ENCODE data around the gene CA10. TPM values are rescaled to one million over a fixed set of nuclear protein-coding genes. Genes with fewer than 3 reads are reported as not detected.

The CA10 gene
- total and polyA plus RNA-seq, 8 donors, result 1.3 TPM; not detected in 7

DNA sequence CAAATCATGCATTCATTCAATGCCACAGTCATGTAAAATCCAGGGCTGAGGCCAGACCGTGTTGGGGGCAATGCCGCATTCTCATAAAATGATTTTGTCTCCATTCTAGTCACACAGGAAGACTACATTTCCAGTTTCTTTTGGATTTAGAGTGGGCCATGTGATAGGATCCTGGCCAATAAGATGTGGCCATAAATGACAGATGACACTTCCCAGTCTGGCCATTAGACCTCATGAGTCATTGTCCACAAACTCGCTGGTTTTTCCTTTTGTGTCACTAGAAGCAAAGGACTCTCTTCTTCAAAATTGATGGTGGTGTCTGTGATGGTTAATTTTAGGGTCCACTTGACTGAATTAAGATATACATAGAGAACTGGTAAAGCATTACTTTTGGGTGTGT is 545.8 kb downstream of the CA10 start:
- H3K9me3 ChIP-seq, result no peaks in the 10 kb centered on the region
- intact Hi-C loops (cut with DNase I; ENCODE audit: low total_unique reads), result no loop called here
- no peaks in the 10 kb centered on the region for H3K4me1 ChIP-seq
- 85 to 91% (median 88%) methylated on average over 3 of the region's 3 CpGs for WGBS, 5 donors
- H3K27me3 ChIP-seq, result peaks cover 0 to 15% (median 0%) of the 10 kb centered on the region in 3 donors
- TF ChIP-seq EP300 (IDR thresholded peaks at IDR 0.05) (no peak), POLR2AphosphoS5 (IDR thresholded peaks at IDR 0.05) (no peak)
- no peak overlapping the region for H3K27ac ChIP-seq
- no peak overlapping the region for H3K4me3 ChIP-seq
- no peak for DNase-seq
- no peaks in the 10 kb centered on the region for H3K36me3 ChIP-seq

DNA sequence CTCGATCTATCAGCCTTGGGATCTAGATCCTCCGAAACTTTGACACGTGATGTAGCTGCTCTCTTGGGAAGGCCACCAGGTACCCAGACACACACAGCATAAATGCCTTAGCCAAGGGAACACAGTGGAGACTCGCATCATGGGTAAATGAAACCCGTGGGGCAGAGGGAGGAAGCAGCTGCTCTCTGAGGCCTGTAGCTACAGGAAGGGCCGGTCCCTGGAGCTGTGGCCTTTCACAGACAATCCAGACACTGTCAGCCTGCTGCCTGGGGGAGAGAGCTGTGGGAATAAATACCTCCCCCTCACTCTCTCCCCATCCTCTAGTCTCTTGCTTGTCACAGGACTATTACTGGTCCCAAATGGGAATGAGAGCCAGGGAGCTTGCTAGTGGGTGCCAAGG is 546.9 kb downstream of the CA10 start:
- intact Hi-C loops (cut with DNase I; ENCODE audit: low total_unique reads), result no loop called here
- WGBS, 5 donors, result 64 to 75% (median 67%) methylated on average over 6 of the region's 6 CpGs
- no peak overlapping the region for H3K4me3 ChIP-seq

DNA sequence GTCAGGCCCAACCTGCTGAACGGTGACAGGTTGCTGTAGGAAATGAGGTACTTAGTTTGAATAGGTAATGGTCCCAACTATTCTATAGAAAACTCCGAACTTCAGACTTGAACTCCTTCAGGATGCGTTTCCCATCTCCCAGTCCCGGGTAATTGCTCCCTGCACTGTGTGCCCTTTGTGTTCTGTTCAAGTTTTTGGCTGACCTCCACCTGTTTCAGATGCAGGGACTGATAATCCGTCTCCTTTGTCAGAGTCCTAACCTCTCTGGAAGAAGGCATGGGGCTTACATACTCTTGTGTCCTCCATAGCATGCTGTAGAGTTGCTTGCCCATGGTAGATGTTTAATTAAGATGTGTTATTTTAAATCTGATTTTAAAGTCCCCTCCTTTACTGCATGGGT is 547.7 kb downstream of the CA10 start:
- DNase-seq, result no peak
- TF ChIP-seq POLR2AphosphoS5 (IDR thresholded peaks at IDR 0.05) (no peak), POLR2A (IDR thresholded peaks at IDR 0.05) (no peak), EP300 (IDR thresholded peaks at IDR 0.05) (no peak)
- TF ChIP-seq, protein P1, sequence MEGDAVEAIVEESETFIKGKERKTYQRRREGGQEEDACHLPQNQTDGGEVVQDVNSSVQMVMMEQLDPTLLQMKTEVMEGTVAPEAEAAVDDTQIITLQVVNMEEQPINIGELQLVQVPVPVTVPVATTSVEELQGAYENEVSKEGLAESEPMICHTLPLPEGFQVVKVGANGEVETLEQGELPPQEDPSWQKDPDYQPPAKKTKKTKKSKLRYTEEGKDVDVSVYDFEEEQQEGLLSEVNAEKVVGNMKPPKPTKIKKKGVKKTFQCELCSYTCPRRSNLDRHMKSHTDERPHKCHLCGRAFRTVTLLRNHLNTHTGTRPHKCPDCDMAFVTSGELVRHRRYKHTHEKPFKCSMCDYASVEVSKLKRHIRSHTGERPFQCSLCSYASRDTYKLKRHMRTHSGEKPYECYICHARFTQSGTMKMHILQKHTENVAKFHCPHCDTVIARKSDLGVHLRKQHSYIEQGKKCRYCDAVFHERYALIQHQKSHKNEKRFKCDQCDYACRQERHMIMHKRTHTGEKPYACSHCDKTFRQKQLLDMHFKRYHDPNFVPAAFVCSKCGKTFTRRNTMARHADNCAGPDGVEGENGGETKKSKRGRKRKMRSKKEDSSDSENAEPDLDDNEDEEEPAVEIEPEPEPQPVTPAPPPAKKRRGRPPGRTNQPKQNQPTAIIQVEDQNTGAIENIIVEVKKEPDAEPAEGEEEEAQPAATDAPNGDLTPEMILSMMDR (IDR thresholded peaks at IDR 0.05), result no peak
- Histone ChIP-seq H3K9me3 (no peaks in the 10 kb centered on the region), H3K27me3 (no peaks in the 10 kb centered on the region), H3K4me1 (no peaks in the 10 kb centered on the region), H3K36me3 (no peaks in the 10 kb centered on the region), H3K27ac (no peak overlapping the region), H3K4me3 (no peak overlapping the region)
- WGBS, 5 donors, result 59 to 67% (median 63%) methylated on average over 5 of the region's 5 CpGs
- intact Hi-C loops (cut with DNase I; ENCODE audit: low total_unique reads), result no loop called here

More for the DNA sequence above, 546.9 kb downstream of the CA10 start:
- Histone ChIP-seq H3K27ac (no peak overlapping the region), H3K27me3 (peaks cover 0 to 4% (median 0%) of the 10 kb centered on the region in 3 donors), H3K4me1 (no peaks in the 10 kb centered on the region), H3K9me3 (no peaks in the 10 kb centered on the region), H3K36me3 (no peaks in the 10 kb centered on the region)
- DNase-seq, result peak in 1 of 2 donors; percentile 26
- TF ChIP-seq EP300 (IDR thresholded peaks at IDR 0.05), result no peak
- TF ChIP-seq, protein P1 (IDR thresholded peaks at IDR 0.05), result no peak
- TF ChIP-seq POLR2A (IDR thresholded peaks at IDR 0.05), result no peak
- TF ChIP-seq POLR2AphosphoS5 (IDR thresholded peaks at IDR 0.05), result no peak

DNA sequence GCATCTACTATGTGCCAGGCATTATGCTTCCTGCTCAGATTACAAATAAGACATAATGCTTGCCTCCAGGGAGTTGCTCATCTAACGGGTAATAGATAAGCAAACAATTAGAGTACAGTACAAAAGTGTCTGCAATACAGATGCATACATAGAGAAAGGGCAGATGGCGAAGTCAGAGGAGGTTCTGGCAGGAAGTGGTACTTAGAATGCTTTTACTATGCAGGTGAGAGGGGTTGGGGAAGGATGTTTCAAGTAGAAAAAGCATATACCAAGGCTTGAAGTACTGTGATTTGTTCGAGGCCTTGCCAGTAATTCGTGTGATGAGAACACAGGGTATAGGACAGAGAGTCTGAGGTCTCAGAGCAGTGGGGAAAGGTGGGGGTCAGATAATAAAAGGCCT is 548.4 kb downstream of the CA10 start:
- intact Hi-C loops (cut with DNase I; ENCODE audit: low total_unique reads), result no loop called here
- Histone ChIP-seq H3K27me3 (no peaks in the 10 kb centered on the region), H3K4me1 (no peaks in the 10 kb centered on the region), H3K27ac (no peak overlapping the region), H3K36me3 (no peaks in the 10 kb centered on the region), H3K4me3 (no peak overlapping the region), H3K9me3 (no peaks in the 10 kb centered on the region)
- DNase-seq, result no peak
- 63 to 72% (median 70%) methylated on average over 4 of the region's 4 CpGs for WGBS, 5 donors
- TF ChIP-seq POLR2A (IDR thresholded peaks at IDR 0.05) (no peak), POLR2AphosphoS5 (IDR thresholded peaks at IDR 0.05) (no peak), EP300 (IDR thresholded peaks at IDR 0.05) (no peak)
- TF ChIP-seq, protein P1 (IDR thresholded peaks at IDR 0.05), result no peak

DNA sequence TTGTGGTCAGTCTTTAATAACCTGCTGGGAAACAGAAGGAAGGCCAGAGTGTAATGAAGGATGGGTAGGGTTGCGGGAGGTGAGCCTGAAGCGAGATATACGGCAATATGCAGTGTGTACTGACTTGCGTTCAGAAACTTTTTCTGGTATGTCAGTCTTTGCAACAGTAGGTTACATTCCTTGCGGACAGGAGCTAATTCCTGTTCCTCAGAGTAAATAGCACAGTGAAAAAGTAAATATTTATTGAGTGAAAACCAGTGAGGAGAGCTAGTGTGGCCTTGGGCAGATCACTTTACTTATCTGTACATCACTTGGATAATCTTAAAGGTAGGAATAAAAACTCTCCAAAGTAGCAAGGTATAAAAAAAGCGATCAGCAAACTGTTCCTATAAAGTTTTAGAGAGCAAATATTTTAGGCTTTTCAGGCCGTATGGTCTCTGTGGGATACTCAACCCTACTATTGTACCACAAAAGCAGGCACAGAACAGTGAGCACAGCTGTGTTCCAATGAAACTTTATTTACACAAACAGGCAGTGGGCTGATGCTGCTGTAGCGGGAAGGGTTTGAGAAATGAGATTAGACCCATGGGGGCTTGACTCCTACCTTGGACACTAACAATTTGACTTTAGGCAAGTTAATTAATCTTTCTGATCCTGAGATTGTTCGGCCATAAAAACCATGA is 550.1 kb downstream of the CA10 start:
- H3K36me3 ChIP-seq, result no peaks in the 10 kb centered on the region
- no peaks in the 10 kb centered on the region for H3K9me3 ChIP-seq
- H3K27me3 ChIP-seq, result no peaks in the 10 kb centered on the region
- DNase-seq, result no peak
- intact Hi-C loops (cut with DNase I; ENCODE audit: low total_unique reads), result no loop called here
- TF ChIP-seq POLR2A (IDR thresholded peaks at IDR 0.05), result no peak
- TF ChIP-seq EP300 (IDR thresholded peaks at IDR 0.05), result no peak
- TF ChIP-seq, protein P1 (IDR thresholded peaks at IDR 0.05), result no peak
- no peak for TF ChIP-seq POLR2AphosphoS5 (IDR thresholded peaks at IDR 0.05)
- WGBS, 5 donors, result 50 to 63% (median 56%) methylated on average over 9 of the region's 9 CpGs
- no peak overlapping the region for H3K4me3 ChIP-seq
- H3K27ac ChIP-seq, result no peak overlapping the region
- H3K4me1 ChIP-seq, result no peaks in the 10 kb centered on the region
